ENCODE results near the gene CCDC177.

The CCDC177 gene

DNA sequence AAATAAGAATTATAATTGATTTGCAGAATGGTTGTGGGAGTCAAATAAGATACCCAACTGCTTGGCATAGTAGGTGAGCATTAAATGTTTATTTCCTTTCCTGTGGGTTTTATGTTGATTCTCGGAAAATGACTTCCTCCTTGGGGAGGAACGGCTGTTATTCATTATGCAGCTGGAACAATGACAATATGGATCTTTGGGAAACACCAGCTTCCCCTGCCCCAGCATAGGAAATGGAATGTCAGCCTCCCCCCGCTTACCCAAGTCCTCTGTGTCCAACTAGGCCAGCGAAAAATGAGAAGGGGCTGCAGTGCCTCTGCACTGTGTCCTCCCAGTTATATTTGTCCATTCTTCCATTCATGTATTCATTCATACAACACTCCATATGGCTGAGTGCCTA is 11.7 kb upstream of the CCDC177 start:
- Histone ChIP-seq H3K9me3 (ENCODE audit: insufficient read depth, low read length) (no peaks in the 10 kb centered on the region), H3K4me2 (ENCODE audit: low read depth, low read length, poor library complexity, severe bottlenecking) (no peak overlapping the region), H3K27ac (ENCODE audit: low read depth, low read length) (no peak overlapping the region), H2AFZ (ENCODE audit: low read depth, low read length, severe bottlenecking) (no peak overlapping the region), H3K79me2 (ENCODE audit: insufficient read depth, low read length) (no peaks in the 10 kb centered on the region), H4K20me1 (ENCODE audit: low read depth, low read length) (no peaks in the 10 kb centered on the region), H3F3A (ENCODE audit: insufficient read depth) (no peaks in the 10 kb centered on the region), H3K4me3 (ENCODE audit: insufficient read depth, low read length, poor library complexity, severe bottlenecking) (no peak overlapping the region), H3K9me2 (replicated peaks; ENCODE audit: insufficient read depth, low read length) (no peaks in the 10 kb centered on the region), H3K36me3 (ENCODE audit: low read length) (no peaks in the 10 kb centered on the region), H3K27me3 (ENCODE audit: low read length) (no peaks in the 10 kb centered on the region), H3K9ac (ENCODE audit: low read length) (no peak overlapping the region)
- no peak for TF ChIP-seq EZH2phosphoT487 (conservative IDR thresholded peaks at IDR 0.05; ENCODE audit: low read length)
- TF ChIP-seq, protein P1, sequence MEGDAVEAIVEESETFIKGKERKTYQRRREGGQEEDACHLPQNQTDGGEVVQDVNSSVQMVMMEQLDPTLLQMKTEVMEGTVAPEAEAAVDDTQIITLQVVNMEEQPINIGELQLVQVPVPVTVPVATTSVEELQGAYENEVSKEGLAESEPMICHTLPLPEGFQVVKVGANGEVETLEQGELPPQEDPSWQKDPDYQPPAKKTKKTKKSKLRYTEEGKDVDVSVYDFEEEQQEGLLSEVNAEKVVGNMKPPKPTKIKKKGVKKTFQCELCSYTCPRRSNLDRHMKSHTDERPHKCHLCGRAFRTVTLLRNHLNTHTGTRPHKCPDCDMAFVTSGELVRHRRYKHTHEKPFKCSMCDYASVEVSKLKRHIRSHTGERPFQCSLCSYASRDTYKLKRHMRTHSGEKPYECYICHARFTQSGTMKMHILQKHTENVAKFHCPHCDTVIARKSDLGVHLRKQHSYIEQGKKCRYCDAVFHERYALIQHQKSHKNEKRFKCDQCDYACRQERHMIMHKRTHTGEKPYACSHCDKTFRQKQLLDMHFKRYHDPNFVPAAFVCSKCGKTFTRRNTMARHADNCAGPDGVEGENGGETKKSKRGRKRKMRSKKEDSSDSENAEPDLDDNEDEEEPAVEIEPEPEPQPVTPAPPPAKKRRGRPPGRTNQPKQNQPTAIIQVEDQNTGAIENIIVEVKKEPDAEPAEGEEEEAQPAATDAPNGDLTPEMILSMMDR (IDR thresholded peaks at IDR 0.05; ENCODE audit: insufficient read depth, low read length, poor library complexity, severe bottlenecking) = no peak

DNA sequence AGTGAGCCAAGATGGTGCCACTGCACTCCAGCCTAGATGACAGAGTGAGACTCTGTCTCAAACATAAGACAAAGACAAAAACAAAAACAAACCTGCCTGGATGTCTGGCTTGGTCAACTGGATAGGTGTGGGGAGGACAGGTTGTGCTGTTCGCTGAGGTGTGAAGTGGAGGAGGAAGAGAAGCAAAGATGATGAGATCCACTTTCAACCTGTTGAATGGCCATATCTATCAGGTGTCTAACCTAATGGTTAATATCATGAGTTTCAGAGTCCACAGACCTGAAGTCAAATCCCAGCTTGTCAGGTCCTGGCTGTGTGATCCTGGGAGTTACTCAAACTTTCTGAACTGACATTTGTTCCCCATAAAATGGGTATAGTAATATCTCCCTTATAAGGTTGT is 9.7 kb upstream of the CCDC177 start:
- H3K79me2 ChIP-seq (ENCODE audit: insufficient read depth, low read length) = no peaks in the 10 kb centered on the region
- H3K36me3 ChIP-seq (ENCODE audit: low read length) = no peaks in the 10 kb centered on the region
- no peaks in the 10 kb centered on the region for H3K27me3 ChIP-seq (ENCODE audit: low read length)
- no peak overlapping the region for H3K4me3 ChIP-seq (ENCODE audit: insufficient read depth, low read length, poor library complexity, severe bottlenecking)
- no peak overlapping the region for H2AFZ ChIP-seq (ENCODE audit: low read depth, low read length, severe bottlenecking)
- H3K27ac ChIP-seq (ENCODE audit: low read depth, low read length) = no peak overlapping the region
- H3K9me3 ChIP-seq (ENCODE audit: insufficient read depth, low read length) = no peaks in the 10 kb centered on the region
- H3F3A ChIP-seq (ENCODE audit: insufficient read depth) = no peaks in the 10 kb centered on the region
- no peak overlapping the region for H3K9ac ChIP-seq (ENCODE audit: low read length)
- H3K9me2 ChIP-seq (replicated peaks; ENCODE audit: insufficient read depth, low read length) = no peaks in the 10 kb centered on the region
- TF ChIP-seq, protein P1 (IDR thresholded peaks at IDR 0.05; ENCODE audit: insufficient read depth, low read length, poor library complexity, severe bottlenecking) = no peak
- no peak for TF ChIP-seq EZH2phosphoT487 (conservative IDR thresholded peaks at IDR 0.05; ENCODE audit: low read length)
- no peak overlapping the region for H3K4me2 ChIP-seq (ENCODE audit: low read depth, low read length, poor library complexity, severe bottlenecking)
- no peaks in the 10 kb centered on the region for H4K20me1 ChIP-seq (ENCODE audit: low read depth, low read length)

DNA sequence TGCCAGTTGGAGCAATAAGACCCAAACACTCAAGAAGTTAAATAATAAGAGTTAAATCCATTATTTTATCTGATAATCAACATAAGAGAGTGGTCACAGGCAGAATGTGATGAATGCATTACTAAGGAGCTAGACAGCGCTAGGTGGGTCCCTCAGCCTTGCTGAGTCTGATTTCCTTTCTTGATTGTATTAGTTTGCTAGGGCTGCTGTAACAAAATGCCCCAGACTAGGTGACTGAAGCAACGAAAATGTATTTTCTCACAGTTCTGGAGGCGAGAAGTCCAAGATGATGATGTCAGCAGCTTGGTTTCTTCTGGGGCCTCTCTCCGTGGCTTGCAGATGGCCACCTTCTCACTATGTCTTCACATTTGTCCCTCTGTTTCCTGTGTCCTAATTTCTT is 8.2 kb upstream of the CCDC177 start:
- no peaks in the 10 kb centered on the region for H4K20me1 ChIP-seq (ENCODE audit: low read depth, low read length)
- no peak overlapping the region for H3K4me3 ChIP-seq (ENCODE audit: insufficient read depth, low read length, poor library complexity, severe bottlenecking)
- H3K9ac ChIP-seq (ENCODE audit: low read length) = no peak overlapping the region
- H3K4me2 ChIP-seq (ENCODE audit: low read depth, low read length, poor library complexity, severe bottlenecking) = no peak overlapping the region
- no peak overlapping the region for H3K27ac ChIP-seq (ENCODE audit: low read depth, low read length)
- no peaks in the 10 kb centered on the region for H3K36me3 ChIP-seq (ENCODE audit: low read length)
- H2AFZ ChIP-seq (ENCODE audit: low read depth, low read length, severe bottlenecking) = no peak overlapping the region
- no peak for TF ChIP-seq EZH2phosphoT487 (conservative IDR thresholded peaks at IDR 0.05; ENCODE audit: low read length)
- TF ChIP-seq, protein P1 (IDR thresholded peaks at IDR 0.05; ENCODE audit: insufficient read depth, low read length, poor library complexity, severe bottlenecking) = no peak
- H3F3A ChIP-seq (ENCODE audit: insufficient read depth) = no peaks in the 10 kb centered on the region
- H3K9me3 ChIP-seq (ENCODE audit: insufficient read depth, low read length) = no peaks in the 10 kb centered on the region
- no peaks in the 10 kb centered on the region for H3K9me2 ChIP-seq (replicated peaks; ENCODE audit: insufficient read depth, low read length)
- H3K27me3 ChIP-seq (ENCODE audit: low read length) = no peaks in the 10 kb centered on the region
- H3K79me2 ChIP-seq (ENCODE audit: insufficient read depth, low read length) = no peaks in the 10 kb centered on the region

Measured in SU-DHL-6 (cell line).